ENCODE measurements around the gene HOOK2. TPM values are rescaled to one million over a fixed set of nuclear protein-coding genes. Genes with fewer than 3 reads are reported as not detected.

Gene HOOK2
- total and polyA plus RNA-seq, 2 of the 13 experiments (the other 11 are each of a cell fraction or from before 2014, with no cell fraction given): 9.2 to 12.9 TPM

GRCh38 chr19:12788682-12789097 lies 13.3 kb upstream of the HOOK2 start (continued):
- TF ChIP-seq GPBP1L1 (CRISPR knock-in tag; IDR thresholded peaks at IDR 0.05) (no peak), FLYWCH1 (CRISPR knock-in tag; IDR thresholded peaks at IDR 0.05) (no peak), ELF4 (CRISPR knock-in tag; IDR thresholded peaks at IDR 0.05; ENCODE audit: borderline replicate concordance) (no peak), BRF2 (CRISPR knock-in tag; IDR thresholded peaks at IDR 0.05) (no peak), SNRNP70 (IDR thresholded peaks at IDR 0.05; ENCODE audit: low read depth, low read length) (no peak), ZBTB21 (CRISPR knock-in tag; IDR thresholded peaks at IDR 0.05) (no peak), CAMTA2 (CRISPR knock-in tag; IDR thresholded peaks at IDR 0.05; ENCODE audit: borderline replicate concordance) (no peak), DNMT1 (CRISPR knock-in tag; IDR thresholded peaks at IDR 0.05) (no peak), ZNF160 (CRISPR knock-in tag; IDR thresholded peaks at IDR 0.05) (no peak), ZNF136 (CRISPR knock-in tag; IDR thresholded peaks at IDR 0.05; ENCODE audit: low read depth) (no peak), ZNF550 (CRISPR knock-in tag; IDR thresholded peaks at IDR 0.05; ENCODE audit: borderline replicate concordance) (no peak), SKI (IDR thresholded peaks at IDR 0.05; ENCODE audit: partially characterized antibody) (peak; percentile 18), HIC2 (CRISPR knock-in tag; IDR thresholded peaks at IDR 0.05; ENCODE audit: low read depth) (peak; percentile 79), ZNF17 (CRISPR knock-in tag; IDR thresholded peaks at IDR 0.05) (no peak), RCOR2 (CRISPR knock-in tag; IDR thresholded peaks at IDR 0.05) (no peak), ZMYM4 (CRISPR knock-in tag; IDR thresholded peaks at IDR 0.05) (no peak), PAWR (CRISPR knock-in tag; IDR thresholded peaks at IDR 0.05; ENCODE audit: borderline replicate concordance) (no peak), DR1 (CRISPR knock-in tag; IDR thresholded peaks at IDR 0.05) (no peak), FOXA1 (IDR thresholded peaks at IDR 0.05) (no peak), FOXA1 (CRISPR knock-in tag; IDR thresholded peaks at IDR 0.05) (no peak), EEA1 (CRISPR knock-in tag; IDR thresholded peaks at IDR 0.05; ENCODE audit: borderline replicate concordance) (no peak), ZNF777 (CRISPR knock-in tag; IDR thresholded peaks at IDR 0.05) (no peak), ZSCAN31 (CRISPR knock-in tag; IDR thresholded peaks at IDR 0.05; ENCODE audit: low read depth) (no peak), ZMYM2 (CRISPR knock-in tag; IDR thresholded peaks at IDR 0.05) (no peak), ZNF414 (CRISPR knock-in tag; IDR thresholded peaks at IDR 0.05) (0 out of 2 replicates have a peak, but pooled peaks have one; percentile 44), ZNF33B (CRISPR knock-in tag; IDR thresholded peaks at IDR 0.05) (no peak)

Measured in HepG2 (cell line).